Omental fat pad (tissue), 4 donors: ENCODE data around the gene WDFY4. TPM values are rescaled to one million over a fixed set of nuclear protein-coding genes. Genes with fewer than 3 reads are reported as not detected.

ENCODE experiments used
- ATAC-seq: fragments of 150-250 bp; one replicate; pipeline ENCODE4 v1.9.1; 2016; ENCODE audit warnings: mild to moderate bottlenecking, moderate library complexity; ENCODE audit not compliant: low FRiP score
- DNase-seq: peaks from one replicate; pipeline ENCODE4 v3.0.0-alpha.2; 2019; ENCODE audit warnings: low spot score
- total RNA-seq, 4 donors: library from RNA; depleted of rRNA; stranded (reverse); fragments of >200 nt; gene quantifications; one replicate each; pipeline ENCODE4 v1.1.0, GENCODE V29; 2016
- TF ChIP-seq, protein P1 (sequence below), 3 donors: fragments of 450-650 bp; IDR thresholded peaks; one replicate each; pipeline ENCODE4 v1.5.1; 2016 to 2017; ENCODE audit warnings: antibody characterized with exemption in 3 of 3, mild to moderate bottlenecking in 3 of 3, moderate library complexity in 2 of 3

Gene WDFY4
- total RNA-seq, 4 donors from 2014 or later, result 6.8 to 21.4 (median 10.5) TPM

DNA sequence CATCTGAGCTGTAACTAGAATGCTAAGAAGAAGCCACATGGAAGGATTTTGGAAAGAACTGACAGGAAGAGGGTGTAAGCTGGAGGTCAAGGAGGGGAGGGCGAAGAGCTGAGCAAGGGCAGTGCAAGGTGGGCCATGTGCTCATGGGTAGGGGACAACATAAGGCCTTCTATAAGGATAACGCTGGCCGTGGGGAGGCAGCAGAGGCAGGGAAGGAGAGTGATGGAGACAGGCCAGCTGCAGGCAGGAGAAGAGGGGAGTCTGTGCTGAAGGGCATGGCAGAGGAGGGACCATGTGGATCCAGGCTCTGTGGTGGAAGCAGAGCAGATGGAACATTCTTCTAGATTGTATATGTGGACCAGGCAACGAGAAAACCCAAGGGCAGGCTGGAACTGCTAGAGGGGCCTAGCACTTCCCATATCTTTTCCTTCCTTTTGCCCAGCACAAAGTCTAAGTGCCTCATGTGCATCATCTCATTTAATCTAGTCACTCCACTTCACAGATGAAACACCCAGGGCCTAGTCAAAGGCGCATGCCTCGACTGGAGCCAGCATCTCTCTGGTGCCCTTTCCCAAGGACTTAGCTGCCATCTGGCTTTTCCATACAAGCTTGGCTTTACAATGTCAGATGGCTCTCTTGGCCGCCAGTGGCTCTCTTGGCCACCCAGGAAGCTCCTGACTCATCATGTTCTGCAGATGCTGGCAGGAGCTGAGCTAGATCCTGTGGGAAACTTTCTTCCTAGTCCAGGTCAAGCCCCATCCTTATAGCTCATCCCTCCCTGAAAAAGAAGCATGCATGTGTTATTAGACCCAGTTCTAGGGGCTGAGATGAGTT is 248.4 kb downstream of the WDFY4 start:
- no peak for ATAC-seq
- no peak for DNase-seq
- TF ChIP-seq, protein P1, sequence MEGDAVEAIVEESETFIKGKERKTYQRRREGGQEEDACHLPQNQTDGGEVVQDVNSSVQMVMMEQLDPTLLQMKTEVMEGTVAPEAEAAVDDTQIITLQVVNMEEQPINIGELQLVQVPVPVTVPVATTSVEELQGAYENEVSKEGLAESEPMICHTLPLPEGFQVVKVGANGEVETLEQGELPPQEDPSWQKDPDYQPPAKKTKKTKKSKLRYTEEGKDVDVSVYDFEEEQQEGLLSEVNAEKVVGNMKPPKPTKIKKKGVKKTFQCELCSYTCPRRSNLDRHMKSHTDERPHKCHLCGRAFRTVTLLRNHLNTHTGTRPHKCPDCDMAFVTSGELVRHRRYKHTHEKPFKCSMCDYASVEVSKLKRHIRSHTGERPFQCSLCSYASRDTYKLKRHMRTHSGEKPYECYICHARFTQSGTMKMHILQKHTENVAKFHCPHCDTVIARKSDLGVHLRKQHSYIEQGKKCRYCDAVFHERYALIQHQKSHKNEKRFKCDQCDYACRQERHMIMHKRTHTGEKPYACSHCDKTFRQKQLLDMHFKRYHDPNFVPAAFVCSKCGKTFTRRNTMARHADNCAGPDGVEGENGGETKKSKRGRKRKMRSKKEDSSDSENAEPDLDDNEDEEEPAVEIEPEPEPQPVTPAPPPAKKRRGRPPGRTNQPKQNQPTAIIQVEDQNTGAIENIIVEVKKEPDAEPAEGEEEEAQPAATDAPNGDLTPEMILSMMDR (IDR thresholded peaks at IDR 0.05), result no peak

DNA sequence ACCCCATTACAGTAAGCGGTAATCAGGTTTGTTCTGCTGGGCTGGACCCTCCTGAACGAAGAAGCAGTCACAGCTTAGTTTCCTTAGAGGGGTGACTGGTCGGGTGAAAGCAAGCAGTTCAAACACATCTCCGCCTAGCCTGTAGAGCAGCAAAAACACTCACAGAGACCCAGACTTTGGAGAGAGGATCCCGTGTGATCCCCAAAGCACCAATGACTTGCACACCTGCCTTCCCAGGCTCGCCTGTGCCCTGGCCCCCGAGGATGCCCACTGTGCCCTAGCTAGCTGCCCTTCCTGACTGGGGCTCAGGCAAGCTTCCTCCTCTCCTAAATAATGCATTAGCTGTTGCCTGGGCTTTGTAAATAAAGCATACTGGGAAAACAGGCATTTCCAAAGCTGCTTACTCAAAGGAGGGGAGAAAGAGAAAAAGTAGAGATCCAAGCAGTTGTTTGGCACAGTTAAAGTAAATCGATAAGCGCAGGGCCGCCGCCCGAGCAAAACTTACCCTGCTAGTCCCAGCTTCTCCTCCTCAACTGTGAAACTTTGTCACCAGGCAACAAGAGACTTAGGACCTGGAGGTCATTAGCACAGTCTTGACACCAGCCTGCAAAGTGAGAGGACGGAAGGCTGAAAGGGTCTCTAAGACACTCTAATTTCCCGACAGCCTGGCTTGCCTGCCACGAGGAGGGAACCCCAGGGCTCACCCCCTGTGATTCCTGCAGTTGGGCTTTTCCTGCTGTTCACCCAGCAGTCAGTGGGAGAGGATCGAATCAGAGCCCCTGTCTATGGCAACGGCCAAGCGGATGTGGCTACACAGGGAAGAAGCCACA is 250.2 kb downstream of the WDFY4 start:
- ATAC-seq, result no peak
- no peak for DNase-seq

DNA sequence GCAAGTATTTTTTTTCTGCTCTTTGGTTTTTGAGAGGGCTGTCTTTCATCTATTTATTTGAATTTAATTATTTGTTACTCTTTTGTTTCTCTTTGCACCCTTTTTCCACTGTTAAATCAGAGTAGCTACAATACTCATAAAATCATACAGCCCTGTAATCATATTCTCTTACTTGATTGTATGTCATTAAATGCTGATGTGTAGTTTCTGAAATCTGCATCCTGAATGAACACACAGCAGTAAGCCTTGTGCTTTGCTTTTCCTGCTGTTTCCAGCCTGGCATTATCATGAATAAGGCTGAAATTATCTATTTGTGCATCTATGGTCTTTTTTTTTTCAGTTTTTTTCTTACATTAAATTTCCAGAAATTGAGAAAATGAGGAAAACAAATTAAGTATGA is 250.9 kb downstream of the WDFY4 start:
- no peak for DNase-seq
- TF ChIP-seq, protein P1 (IDR thresholded peaks at IDR 0.05), result no peak
- ATAC-seq, result no peak

More for the DNA sequence above, 250.2 kb downstream of the WDFY4 start:
- TF ChIP-seq, protein P1 (IDR thresholded peaks at IDR 0.05), result no peak

DNA sequence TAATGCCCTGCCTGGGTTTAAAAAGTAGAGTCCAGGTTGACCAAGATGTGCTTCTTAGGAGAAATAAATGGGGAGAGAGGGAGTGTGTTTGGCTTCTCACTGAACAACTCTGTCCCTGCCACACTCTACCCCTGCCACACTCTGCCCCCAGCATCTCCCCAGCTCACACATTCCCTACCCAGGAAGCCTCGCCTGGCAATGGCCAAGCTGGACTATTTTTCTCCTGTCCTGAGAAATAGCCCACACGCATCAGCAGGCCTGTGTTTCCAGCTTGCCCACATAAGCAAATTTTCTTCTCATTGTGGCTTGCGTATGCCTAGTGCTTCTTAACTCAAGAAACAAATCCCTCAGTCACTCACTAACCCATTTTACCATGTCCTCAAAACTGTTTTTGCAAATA is 253.1 kb downstream of the WDFY4 start:
- no peak for ATAC-seq

DNA sequence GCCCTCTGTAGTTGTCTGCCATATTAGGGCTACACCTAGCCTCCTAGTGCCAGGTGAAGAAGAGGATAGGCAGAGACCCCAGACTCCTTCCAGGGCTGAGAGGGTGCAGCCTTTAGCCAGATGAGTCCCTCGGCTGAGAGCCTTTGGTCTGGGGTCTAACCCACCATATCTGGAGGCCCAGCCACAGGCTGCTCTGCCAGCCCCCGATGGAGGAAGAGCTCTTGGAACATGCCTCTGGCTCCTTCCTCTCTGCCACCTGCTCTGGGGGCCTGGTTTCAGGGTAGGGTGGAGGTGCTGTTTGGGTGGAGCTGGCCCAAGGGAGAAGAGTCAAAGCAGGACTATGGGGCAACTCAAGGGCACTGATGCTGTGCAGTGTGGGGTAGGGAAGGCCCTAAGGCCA is 253.6 kb downstream of the WDFY4 start:
- no peak for ATAC-seq
- no peak for DNase-seq
- TF ChIP-seq, protein P1 (IDR thresholded peaks at IDR 0.05), result no peak

More for the DNA sequence above, 253.1 kb downstream of the WDFY4 start:
- no peak for DNase-seq
- TF ChIP-seq, protein P1 (IDR thresholded peaks at IDR 0.05), result no peak

DNA sequence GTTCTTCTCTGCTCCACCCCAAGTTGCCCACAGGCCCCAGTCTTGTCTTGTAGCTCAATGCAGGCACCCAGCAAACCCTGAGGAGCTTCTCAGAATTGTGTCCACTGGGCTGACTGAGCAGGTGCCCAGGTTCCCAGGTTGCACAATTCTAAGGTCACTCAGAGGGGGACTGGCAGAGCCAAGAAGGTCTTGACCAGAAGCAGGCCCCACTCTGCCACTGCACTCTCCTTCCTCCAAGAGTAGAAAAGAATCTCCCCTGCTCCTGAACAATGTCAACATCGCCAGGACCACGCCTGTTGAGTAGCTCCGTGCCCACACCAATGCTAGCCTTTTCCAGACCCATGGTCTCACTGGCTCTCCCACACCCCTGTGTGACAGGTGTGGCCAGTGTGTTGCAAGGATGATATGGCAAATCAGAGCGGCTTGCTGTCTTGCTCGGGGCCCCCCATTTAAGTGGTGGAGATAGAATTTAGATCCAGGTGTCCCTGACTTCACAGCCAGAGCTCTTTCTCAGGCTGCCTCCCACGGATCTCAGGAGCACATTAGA is 254.4 kb downstream of the WDFY4 start:
- DNase-seq, result no peak
- no peak for ATAC-seq

More for the DNA sequence above, 254.4 kb downstream of the WDFY4 start:
- TF ChIP-seq, protein P1 (IDR thresholded peaks at IDR 0.05), result no peak
